HEK293T (cell line): ENCODE measurements around the gene TPSG1.

Experiments
- BHLHE40 ChIP-seq: fragments of 450-650 bp; IDR thresholded peaks from 2 replicates; pipeline ENCODE4 v1.6.1; 2016; ENCODE audit warnings: mild to moderate bottlenecking, moderate library complexity, borderline replicate concordance
- CTBP1 ChIP-seq: fragments of 450-650 bp; IDR thresholded peaks from 2 replicates; pipeline ENCODE4 v1.6.1; 2016; ENCODE audit warnings: borderline replicate concordance
- ELF4 ChIP-seq: fragments of 450-650 bp; IDR thresholded peaks from 2 replicates; pipeline ENCODE4 v1.6.1; 2017; ENCODE audit warnings: antibody characterized with exemption
- FOXK2 ChIP-seq: fragments of 450-650 bp; IDR thresholded peaks from 2 replicates; pipeline ENCODE4 v1.6.1; 2016; ENCODE audit warnings: mild to moderate bottlenecking
- FOXM1 ChIP-seq: fragments of 450-650 bp; IDR thresholded peaks from 2 replicates; pipeline ENCODE4 v1.6.1; 2017; ENCODE audit warnings: mild to moderate bottlenecking, borderline replicate concordance
- HDGF ChIP-seq: fragments of 450-650 bp; IDR thresholded peaks from 2 replicates; pipeline ENCODE4 v1.6.1; 2017; ENCODE audit warnings: antibody characterized with exemption, borderline replicate concordance
- L3MBTL2 ChIP-seq: fragments of 450-650 bp; conservative IDR thresholded peaks from 2 replicates; pipeline ENCODE4 v1.6.1; 2016; ENCODE audit warnings: mild to moderate bottlenecking
- LEF1 ChIP-seq: fragments of 450-650 bp; IDR thresholded peaks from 2 replicates; pipeline ENCODE4 v1.6.1; 2017; ENCODE audit warnings: mild to moderate bottlenecking, borderline replicate concordance
- SP1 ChIP-seq: fragments of 450-650 bp; IDR thresholded peaks from 2 replicates; pipeline ENCODE4 v1.6.1; 2017
- SUZ12 ChIP-seq: fragments of 450-650 bp; IDR thresholded peaks from 2 replicates; pipeline ENCODE4 v1.6.1; 2016; ENCODE audit warnings: mild to moderate bottlenecking
- TARDBP ChIP-seq: fragments of 450-650 bp; IDR thresholded peaks from 2 replicates; pipeline ENCODE4 v1.6.1; 2016
- ZNF384 ChIP-seq: fragments of 450-650 bp; IDR thresholded peaks from 2 replicates; pipeline ENCODE4 v1.6.1; 2016
- TF ChIP-seq, protein P1 (sequence below): fragments of 450-650 bp; IDR thresholded peaks from 2 replicates; pipeline ENCODE4 v1.6.1; 2016

DNA sequence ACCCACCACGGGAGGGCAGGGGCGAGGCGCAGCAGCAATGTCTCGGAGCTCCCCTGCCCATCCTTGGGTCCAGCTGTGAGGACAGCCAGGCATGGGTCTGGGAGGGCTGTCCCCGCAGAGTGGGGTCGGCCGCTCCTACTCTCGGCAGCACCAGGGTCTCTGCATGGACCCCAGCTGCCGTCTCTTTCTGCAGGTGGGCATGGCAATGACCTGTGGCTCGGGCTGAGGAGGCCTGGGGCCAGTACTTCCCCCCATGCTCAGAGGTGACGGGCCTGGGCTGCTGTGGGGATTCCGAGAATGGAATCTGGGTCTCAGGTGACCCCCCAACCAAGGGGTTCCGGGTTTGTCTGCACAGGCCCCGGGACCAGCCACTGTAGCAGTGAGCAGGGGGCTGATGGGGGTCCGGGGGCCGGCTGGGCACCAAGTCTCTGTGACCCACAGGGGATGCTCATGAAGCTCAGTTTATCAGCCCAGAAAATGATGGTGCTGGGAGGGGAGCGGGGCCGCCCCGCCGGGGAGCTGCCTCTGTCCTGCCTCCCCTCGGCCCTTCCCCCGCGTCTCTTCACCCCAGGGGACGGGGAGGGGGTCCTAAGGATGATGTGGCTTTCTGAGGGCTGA is 48.7 kb downstream of the TPSG1 start:
- TF ChIP-seq TARDBP = no peak
- TF ChIP-seq SUZ12 = no peak
- TF ChIP-seq L3MBTL2 = no peak
- TF ChIP-seq HDGF = no peak
- no peak for TF ChIP-seq ZNF384
- no peak for TF ChIP-seq FOXM1
- TF ChIP-seq BHLHE40 = no peak
- TF ChIP-seq LEF1 = no peak
- no peak for TF ChIP-seq ELF4
- TF ChIP-seq SP1 = no peak
- TF ChIP-seq CTBP1 = no peak
- TF ChIP-seq FOXK2 = no peak
- TF ChIP-seq, protein P1, sequence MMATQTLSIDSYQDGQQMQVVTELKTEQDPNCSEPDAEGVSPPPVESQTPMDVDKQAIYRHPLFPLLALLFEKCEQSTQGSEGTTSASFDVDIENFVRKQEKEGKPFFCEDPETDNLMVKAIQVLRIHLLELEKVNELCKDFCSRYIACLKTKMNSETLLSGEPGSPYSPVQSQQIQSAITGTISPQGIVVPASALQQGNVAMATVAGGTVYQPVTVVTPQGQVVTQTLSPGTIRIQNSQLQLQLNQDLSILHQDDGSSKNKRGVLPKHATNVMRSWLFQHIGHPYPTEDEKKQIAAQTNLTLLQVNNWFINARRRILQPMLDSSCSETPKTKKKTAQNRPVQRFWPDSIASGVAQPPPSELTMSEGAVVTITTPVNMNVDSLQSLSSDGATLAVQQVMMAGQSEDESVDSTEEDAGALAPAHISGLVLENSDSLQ = no peak
